NCI-H748 treated with DMSO at 0.1 percent for 48 hours (cell line): ENCODE data around the gene TOM1L2.
"Not testable (repeated sequence)": the region's sequence is repeated elsewhere in the genome, so short reads cannot be mapped to it uniquely, and the experiment has no call there.

Experiments
- DNase-seq: peaks from one replicate; lab custom pipeline; 2025; lab: John Stamatoyannopoulos, UW

Gene TOM1L2

DNA sequence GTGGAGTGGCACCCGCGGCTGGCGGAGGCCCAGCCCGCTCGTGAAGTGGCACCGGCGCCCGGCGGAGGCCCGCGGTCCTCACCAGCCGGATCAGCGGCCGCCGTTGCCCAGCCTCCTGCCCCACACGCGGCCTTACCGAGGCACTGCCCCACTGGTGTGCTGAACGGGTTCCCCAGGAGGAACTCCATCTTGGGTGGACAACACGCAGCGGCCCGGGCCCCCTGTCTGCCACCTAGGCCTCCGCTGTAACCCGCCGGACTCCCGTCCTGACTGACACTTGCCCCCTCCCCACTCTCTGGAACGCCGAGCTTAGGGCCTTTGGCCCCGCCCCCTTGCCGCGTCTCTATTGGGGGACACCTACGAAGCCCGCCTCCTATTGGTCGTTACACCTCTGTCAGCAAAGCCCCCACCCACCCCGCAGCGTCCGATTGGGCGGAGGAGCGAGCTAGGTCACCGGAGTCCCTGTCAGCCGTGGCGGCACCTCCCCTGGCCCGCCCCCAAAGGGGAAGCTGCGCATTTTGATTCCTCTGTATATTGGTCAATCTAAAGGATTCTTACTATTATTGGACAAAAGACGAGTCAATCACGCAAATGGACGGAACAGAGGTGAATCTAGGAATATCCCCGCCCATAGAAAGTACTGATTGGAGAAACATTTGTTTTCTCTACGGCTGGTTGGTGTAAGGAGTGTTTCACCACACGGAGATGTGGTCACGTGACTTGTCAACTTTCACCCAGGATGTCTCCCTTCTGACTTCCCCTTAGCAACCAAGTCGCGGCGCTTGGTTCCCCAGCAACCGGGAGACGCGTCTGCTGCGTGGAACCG is at the start of gene TOM1L2, which contains the start of gene DRC3:
TOM1L2 (minus strand) TSS at position 275 of the 826 bp plus-strand sequence; CDS start at position 188, 87 bp downstream.
DRC3 (plus strand) TSS at position 737 of the 826 bp plus-strand sequence. CDS start 4,737 bp downstream, outside the sequence.
- DNase-seq = peak; percentile 100

DNA sequence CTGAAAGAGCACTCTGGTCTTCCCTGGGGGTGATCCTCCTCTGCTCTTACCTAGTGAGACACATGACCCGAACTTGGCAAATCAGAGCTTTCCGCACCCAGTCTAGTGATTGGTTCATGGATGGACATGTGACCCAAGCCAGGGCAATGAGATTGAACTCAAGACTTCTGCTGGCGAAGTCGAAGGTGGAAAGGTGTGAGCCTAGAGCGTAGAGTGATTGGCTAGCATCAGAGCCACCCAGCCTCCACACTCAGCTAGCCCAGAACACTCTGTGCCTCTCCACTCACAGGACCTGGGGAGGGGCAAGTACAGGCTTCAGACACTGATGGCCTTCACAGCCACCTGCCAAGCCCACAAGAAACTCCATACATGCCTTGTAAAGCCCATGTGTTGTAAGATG is 49.2 kb upstream of the TOM1L2 start:
- no peak for DNase-seq

DNA sequence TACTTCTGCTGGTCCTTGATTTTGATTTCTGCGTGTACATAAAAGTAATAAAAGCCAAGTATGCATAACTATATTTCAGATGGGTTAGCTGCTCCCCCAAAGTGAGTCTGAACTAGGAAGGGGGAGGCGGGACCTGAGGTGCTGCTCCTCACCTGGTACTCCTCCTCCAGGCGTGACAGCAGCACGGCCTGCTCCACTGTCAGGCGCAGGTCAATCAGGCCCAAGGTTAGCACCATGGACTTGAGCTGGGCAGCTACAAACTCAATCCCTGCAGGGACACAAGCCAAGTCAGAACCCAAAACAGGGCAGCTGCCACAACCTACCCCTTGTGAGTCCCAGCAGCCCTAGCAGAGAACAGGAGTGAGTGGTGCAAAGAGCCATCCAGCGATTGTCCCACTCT is 48.8 kb upstream of the TOM1L2 start:
- DNase-seq = no peak

DNA sequence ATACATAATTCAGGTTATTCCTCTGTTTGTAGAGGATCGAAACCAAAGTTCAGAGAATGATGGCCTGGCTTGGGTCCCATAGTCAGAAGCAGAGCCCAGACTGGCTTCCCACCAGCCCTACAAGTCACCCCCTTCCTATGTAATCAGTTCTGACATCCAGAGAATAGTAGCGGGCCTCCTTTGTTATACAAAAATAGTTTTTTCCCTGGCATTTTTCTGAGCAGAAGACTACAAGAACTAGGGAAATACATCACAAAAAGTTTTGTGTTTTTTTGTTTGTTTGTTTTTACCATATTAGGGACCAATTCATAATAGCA is 47.6 kb upstream of the TOM1L2 start:
- no peak for DNase-seq

- no peak for DNase-seq
Observed at GRCh38 chr17:18018411-18018921, 46.3 kb upstream of the TOM1L2 start.

DNA sequence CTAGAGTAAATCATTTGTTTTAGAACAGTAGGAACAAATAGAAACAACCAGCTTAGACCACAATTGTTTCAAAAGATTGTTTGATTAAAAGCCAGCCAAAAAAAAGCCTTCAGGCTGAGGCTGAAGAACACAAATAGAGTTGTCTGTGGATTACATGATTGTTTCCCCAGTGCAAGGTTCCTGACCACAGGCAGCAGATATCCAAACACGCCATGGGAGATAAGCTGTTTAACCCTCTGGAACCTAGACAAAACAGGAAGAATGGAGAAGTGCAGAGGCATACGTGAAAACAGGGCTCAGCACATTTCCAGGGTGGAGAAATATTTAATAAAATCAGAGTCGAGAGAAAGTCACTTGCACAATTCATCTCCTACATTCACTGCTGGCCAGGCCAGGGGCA is 45.8 kb upstream of the TOM1L2 start:
- DNase-seq = no peak

- DNase-seq = no peak
Observed at GRCh38 chr17:18016426-18016825, 44.2 kb upstream of the TOM1L2 start.

- DNase-seq = no peak
Observed at GRCh38 chr17:18015593-18015992, 43.4 kb upstream of the TOM1L2 start.

DNA sequence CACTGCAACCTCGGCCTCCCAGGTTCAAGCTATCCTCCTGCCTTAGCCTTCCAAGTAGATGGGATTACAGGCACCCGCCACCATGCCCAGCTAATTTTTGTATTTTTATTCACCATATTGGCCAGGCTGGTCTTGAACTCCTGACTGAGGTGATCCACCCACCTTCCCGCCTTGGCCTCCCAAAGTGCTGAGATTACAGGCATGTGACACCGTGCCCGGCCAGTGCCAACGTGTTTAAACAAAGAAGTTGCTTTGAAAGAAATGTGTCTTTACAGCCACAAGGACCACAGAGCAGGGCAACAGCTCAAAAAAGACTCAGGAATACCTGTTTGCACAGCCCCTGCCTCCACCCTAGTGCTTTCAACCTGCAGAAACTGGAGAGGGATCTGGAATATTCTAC is 41.8 kb upstream of the TOM1L2 start:
- no peak for DNase-seq

GRCh38 chr17:18011286-18011685 is 39.1 kb upstream of the TOM1L2 start:
- DNase-seq = no peak

GRCh38 chr17:18009609-18010420 is 37.6 kb upstream of the TOM1L2 start:
- no peak for DNase-seq

DNA sequence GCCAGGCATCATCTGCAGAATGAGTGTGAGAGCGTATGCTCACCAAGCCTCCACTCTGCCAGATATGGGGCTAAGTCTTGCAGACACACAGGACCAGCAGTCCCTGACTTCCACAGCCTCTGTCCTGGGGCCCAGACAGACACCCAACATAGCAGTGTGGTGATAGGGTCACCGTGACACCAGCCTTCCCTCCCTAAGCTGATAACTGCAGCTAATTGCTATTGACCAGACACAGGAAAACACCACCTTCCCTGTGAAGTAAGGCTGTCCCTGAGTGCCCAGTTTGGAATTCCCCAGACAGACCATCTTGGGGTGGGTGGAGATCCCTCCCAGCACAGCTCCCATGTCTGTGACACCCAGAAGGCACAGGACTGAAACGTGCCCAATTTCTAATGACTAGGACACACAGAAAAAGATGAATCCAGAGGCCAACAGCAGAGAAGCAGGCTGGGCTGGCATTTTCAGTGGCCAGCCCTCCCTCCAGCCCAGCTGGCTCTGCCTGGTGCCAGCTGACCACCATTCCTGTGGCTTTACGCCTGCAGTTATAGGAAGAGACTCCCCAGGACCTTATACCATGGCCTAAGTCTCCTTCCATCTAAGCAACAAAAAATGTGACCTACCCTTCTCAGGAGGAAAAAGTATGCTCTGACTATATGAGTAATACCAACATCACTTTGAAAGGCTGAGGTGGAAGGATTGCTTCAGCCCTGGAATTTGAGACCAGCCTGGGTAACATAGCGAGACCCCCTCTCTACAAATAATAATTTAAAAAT is 36.5 kb upstream of the TOM1L2 start:
- DNase-seq = no peak

- DNase-seq = no peak
Observed at GRCh38 chr17:18006495-18007239, 34.5 kb upstream of the TOM1L2 start.

GRCh38 chr17:18005496-18005895 is 33.3 kb upstream of the TOM1L2 start:
- DNase-seq = no peak

DNA sequence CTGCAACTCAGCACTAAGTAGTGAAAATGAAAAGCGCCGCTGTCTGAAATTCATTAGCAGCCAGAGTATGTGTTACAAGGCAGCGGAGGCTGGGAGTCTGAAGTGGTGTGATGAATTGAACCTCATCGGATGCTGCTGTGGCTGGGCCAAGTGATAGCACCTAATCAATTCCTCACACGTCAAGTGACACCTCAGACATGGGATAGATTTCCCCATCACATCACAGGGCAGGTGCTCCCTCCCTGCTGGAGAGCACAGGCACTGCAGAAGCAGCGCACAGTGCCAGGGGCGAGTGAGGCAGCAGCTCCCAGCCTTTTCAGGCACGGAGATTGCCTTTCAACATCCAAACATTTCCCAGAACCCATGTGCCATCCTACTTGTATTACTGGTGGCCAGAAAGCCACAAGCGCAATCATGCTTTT is 32.7 kb upstream of the TOM1L2 start:
- no peak for DNase-seq

DNA sequence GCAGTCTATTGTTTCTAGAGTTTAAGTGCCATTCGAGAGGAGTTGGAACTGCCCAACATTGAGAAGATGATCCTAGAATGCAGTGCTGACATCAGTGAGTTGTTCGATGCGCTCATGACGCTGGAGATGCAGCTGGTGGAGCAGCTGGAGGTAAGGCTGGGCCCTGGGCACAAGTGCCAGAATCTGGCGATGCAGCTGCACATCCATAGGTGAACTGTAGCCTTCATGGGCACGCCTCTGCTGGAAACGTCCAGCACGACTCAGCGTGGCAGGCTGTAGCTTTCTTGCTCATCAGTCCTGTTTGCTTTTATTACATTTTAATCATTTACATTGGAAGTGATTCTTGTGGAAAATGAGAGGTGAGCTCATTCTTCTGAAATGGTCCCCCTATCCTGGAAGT is 32.1 kb upstream of the TOM1L2 start:
- peak; percentile 9 for DNase-seq

DNA sequence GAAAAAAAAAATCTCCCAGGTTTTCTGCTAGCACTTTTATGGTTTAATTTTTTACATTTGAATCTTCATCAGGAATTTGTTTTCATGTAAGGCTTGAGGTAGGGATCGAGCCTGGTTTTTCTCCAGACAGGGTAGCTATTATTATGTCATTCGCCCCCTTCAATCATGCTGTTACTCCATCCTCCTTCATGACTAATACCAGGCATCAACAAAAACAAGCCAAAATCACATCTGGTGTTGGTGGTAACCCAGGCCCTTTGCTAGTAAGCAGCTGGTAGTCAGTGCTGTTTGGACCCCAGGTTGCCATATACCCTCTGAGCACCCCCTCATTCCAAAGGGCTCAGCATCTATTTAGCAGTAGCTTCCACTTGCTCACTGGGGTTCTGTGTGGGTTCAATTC is 30.0 kb upstream of the TOM1L2 start:
- no peak for DNase-seq

- no peak for DNase-seq
Observed at GRCh38 chr17:18000030-18000408, 27.8 kb upstream of the TOM1L2 start.

GRCh38 chr17:17999364-18000029 is 27.3 kb upstream of the TOM1L2 start:
- DNase-seq = no peak

- no peak for DNase-seq
Observed at GRCh38 chr17:17998934-17999333, 26.7 kb upstream of the TOM1L2 start.

DNA sequence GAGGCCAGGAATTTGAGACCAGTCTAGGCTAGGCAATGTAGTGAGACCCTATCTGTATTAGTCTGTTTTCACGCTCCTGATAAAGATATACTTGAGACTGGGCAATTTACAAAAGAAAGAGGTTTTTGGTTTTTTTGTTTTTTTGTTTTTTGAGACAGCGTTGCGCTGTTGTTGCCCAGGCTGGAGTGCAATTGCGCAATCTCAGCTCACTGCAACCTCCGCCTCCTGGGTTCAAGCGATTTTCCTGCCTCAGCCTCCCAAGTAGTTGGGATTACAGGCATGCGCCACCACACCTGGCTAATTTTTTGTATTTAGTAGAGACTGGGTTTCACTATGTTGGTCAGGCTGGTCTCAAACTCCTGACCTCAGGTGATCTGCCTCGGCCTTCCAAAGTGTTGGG is 23.7 kb upstream of the TOM1L2 start:
- not testable (repeated sequence) for DNase-seq
